NCI-H226 (cell line): ENCODE results near the gene TENM4.

Source experiments
- DNase-seq: peaks from one replicate; pipeline ENCODE4 v3.0.0-alpha.2; 2015

TENM4 gene

DNA sequence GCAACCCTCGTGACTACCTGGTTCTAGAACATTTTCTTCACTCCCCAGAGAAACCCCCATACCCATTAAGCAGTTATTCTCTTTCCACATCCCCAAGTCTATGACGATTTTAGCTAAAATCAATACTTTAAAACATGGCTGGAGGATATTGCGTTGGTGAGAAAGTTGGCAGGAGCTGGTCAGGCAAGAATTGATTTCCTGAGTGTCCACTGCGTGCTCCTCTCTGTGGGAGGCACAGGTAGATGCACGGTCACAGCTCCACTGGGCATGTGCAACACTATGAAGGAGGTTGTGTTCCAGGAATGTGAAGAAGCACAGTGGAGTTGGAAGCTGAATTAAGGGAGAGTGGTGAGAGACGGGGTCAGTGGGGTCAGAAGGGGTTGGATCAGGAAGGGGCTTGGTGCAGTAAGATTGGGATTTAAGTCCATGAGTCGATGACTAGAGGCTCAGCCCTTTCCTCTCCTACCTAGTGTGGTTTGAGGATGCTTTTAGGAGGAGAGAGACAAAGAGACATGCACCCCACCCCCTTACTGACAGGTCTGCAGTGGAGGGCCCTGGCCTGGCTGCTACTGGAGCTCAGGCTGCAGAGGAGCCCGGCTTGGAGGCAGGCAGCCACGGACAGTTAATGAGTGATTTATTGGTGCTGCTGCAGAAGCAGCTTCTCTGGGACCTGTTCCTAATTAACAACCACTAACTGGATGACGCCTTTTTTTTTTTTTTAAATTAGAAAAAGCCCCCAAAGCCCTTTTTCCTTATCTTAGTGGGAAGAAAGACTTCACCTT is 395.6 kb downstream of the TENM4 start:
- DNase-seq, result no peak

DNA sequence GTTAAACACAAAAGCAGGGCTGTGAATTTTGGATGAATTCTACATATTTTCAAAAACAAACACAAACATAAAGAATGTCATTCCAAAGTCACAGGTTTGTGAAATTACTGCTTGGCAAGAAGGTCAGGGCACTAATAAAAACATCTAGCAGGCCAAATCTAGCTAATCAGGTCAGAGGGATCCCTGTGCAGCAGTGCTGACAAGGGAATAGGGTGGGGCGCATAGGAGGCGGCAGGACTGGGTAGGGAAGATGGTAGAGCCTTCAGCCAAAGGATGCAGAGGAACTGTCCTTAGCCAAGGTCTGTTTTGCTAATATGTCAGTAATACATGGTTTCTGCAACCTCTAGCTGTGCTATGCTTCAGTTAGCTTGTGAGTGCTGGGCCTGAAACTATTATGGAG is 396.6 kb downstream of the TENM4 start:
- DNase-seq, result no peak

GRCh38 chr11:79043726-79044125 is 397.1 kb downstream of the TENM4 start:
- DNase-seq, result no peak

GRCh38 chr11:79042824-79043223 is 398.0 kb downstream of the TENM4 start:
- no peak for DNase-seq

- DNase-seq, result no peak
Observed at GRCh38 chr11:79040348-79040747, 400.5 kb downstream of the TENM4 start.

GRCh38 chr11:79039122-79039521 is 401.7 kb downstream of the TENM4 start:
- no peak for DNase-seq

DNA sequence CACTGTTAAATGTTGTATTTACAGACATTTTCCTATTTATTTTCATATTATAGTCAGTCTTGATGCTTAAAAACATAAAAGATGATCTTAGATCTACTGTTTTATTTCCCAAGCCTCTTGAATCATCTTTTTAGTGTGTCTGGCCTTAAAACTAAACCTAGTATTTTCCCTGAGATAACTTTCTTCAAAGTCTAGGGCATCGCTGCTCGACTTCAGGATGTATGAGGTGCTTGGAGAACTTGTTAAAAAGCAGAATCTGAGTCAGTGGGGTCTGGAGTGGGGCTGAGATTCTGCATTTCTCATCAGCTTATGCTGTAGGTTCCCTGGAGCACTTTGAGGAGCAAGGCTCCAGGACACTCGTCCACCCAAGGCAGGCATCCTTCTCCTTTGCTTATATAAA is 404.9 kb downstream of the TENM4 start:
- DNase-seq, result no peak

DNA sequence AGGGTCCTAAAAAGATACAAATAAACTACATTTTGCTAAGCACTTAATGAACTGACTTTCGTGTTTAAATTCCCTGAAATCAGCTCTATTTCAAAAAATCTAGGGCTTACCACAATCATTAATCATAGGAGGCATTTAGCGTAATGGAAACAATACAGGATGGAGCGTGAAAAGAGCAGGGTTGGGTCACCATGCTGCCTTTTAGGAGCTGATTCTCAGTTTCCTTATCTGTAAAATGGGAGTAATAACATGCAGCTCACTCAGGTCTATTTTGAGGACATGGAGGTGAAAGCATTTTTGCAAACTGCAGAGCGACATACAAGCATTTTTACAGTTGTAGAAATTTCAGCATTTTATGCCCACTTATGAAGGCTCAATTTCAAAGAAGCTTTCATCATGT is 407.0 kb downstream of the TENM4 start:
- no peak for DNase-seq

- no peak for DNase-seq
Observed at GRCh38 chr11:79030448-79030847, 410.4 kb downstream of the TENM4 start.

DNA sequence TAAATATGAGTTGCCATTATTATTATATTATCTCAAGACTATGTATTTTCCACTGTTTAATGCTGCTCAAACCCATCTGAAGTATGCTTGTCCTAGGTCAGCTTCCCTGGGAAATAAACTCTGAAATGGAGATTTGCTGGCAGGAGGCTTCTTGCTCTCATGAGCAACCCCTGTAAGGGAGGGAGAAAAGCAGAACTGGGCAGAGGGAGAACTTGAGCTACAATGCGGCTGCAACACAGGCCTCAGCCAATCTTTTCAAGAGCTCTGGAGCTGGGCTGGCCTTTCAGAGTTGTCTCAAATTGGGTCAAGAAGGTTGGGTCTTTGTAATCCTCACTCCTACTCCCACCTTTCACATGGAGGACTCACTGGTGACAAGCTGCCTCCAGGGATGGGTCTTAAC is 412.6 kb downstream of the TENM4 start:
- DNase-seq, result no peak

- no peak for DNase-seq
Observed at GRCh38 chr11:79026803-79027445, 413.9 kb downstream of the TENM4 start.

- DNase-seq, result no peak
Observed at GRCh38 chr11:79025622-79026021, 415.2 kb downstream of the TENM4 start.

- DNase-seq, result no peak
Observed at GRCh38 chr11:79025097-79025496, 415.7 kb downstream of the TENM4 start.

DNA sequence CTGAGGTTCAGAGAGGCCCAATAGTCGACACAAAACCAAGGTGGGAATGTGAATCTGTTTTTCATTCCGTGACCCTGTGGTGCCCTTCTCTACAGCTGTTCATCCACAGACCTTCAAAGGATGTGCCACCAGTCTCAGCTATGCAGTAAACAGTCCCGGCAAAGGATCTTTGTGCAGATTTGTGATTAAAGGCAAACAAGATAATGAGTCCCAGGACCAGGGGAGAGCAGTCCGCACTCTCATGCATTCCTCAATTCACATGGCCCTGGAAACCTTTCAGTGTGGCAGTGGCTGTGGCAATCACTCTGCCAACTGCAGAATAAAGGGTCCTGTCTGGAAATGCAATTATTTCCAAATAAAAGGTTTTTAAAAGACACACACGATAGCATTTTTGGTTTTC is 418.6 kb downstream of the TENM4 start:
- no peak for DNase-seq

DNA sequence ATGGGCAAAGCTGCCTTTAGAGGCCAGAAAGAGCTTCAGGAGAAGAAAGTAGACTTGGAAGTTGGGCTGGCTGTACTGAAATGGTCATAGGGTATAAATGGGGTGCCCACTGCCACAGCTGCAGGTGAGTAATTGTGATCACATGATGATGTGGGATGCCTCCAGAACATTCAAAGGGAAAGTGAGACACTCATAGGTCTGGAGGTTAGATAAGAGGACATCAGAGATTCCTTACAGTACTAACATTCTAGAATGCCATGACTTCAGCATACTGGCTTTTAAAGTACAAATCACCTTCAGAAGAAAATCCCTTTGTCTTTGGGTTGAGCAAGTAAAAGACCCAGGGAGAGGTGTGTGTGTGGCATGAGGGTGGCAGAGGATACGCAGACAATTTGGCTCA is 419.2 kb downstream of the TENM4 start:
- DNase-seq, result peak; percentile 16

DNA sequence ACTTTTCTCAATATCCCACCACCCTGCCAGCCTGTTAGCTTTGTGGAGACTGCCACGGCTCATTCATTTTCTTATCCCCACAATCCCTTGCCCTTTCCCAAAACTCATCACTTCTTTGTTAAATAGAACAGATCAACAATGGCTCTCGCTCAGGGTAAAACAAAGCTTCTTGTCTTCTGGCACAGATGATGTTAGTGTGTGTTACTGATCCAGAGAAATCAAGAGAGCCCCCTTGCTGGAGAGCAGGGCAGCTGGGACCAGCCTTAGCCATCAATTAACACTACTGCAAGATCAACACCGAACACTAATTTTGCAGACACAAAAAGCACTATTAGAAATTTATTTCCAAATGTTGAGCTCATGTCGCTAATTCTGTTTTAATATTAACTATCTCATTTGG is 420.9 kb downstream of the TENM4 start:
- no peak for DNase-seq

GRCh38 chr11:79019277-79019676 is 421.6 kb downstream of the TENM4 start:
- DNase-seq, result no peak

GRCh38 chr11:79018371-79018849 is 422.4 kb downstream of the TENM4 start:
- peak; percentile 93 for DNase-seq

DNA sequence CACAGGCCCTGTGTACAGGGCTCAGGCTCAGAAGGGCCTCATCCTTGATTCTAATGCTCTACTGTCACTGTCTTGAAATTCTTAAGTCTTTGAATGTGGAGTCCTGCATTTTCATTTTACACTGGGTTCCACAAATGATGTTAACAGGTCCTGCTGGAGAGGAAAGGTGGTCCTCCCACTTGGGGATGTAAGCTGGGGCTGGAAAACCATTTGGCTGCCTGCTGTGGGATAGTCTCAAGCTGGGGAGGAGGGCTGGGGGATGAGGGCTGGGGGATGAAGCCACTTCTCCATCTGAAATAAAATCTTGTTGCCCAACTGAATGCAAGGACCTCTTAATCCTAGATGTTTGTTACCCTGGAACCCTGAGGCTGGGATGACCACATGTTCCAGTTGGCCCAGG is 423.0 kb downstream of the TENM4 start:
- DNase-seq, result no peak

DNA sequence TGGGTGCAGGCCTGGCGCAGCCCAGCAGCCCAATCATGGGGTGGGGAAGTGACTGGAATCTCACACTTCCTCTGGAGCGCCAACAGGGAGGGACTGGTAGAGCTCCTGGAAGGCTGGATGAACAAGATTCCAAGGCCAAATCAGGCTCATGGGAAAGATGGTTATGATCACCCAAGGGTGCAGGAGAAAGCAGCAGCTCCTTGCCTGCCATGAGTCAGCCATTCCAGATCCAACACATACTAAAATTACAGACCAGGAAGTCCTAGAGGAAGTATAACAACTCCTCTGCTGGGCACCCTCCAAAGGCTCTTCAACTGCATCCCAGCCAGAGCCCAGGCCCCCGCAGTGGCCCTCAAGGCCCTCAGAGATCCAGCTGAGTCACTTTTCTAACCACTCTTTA is 427.3 kb downstream of the TENM4 start:
- peak; percentile 17 for DNase-seq

- DNase-seq, result no peak
Observed at GRCh38 chr11:79011357-79011756, 429.5 kb downstream of the TENM4 start.

GRCh38 chr11:79007771-79008402 is 432.9 kb downstream of the TENM4 start:
- DNase-seq, result no peak

DNA sequence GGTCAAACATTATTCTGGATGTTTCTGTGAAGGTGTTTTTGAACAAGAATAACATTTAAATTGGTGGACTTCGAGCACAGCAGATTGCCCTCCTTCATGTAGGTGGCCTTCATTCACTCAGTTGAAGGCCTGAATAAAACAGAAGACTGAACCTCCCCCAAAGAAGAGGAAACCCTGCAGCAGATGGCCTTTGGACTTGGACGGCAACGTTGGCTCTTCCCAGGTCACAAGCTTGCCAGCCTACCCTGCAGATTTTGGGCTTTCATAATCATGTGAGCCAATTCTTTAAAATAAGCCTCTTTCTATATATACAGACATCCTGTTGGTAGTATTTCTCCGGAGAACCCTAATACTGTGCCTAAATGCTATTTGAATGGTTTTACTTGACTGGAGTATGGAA is 434.0 kb downstream of the TENM4 start:
- no peak for DNase-seq

GRCh38 chr11:78996007-78996406 is 444.8 kb downstream of the TENM4 start:
- DNase-seq, result no peak
